Cardiac fibroblast (primary cell): Measurements from ENCODE around the gene DCT.
"Not testable (repeated sequence)": the region's sequence is repeated elsewhere in the genome, so short reads cannot be mapped to it uniquely, and the experiment has no call there.

Experiments
- DNase-seq, 2 donors: peaks; one replicate each; pipeline versions ENCODE4 v3.0.0 to v3.0.0-alpha.2; 2010; ENCODE audit warnings: low read depth in 2 of 2
- H3K4me3 ChIP-seq, 2 donors: replicated peaks in 1 of 2; 1 replicate in 1 of 2; 2 replicates in 1 of 2; pipeline ENCODE4 v1.5.1; 2011; ENCODE audit warnings: low read depth in 2 of 2, low read length in 2 of 2, mild to moderate bottlenecking in 2 of 2, moderate library complexity in 1 of 2
- CTCF ChIP-seq: IDR thresholded peaks from one replicate; pipeline ENCODE4 v1.5.1; 2011; ENCODE audit warnings: low read depth, mild to moderate bottlenecking, low read length, inconsistent platforms

Gene DCT

GRCh38 chr13:94515374-94515773 is 35.9 kb upstream of the DCT start:
- no peak overlapping the region for H3K4me3 ChIP-seq
- DNase-seq: no peak
- no peak for TF ChIP-seq CTCF

- no peak overlapping the region for H3K4me3 ChIP-seq
- no peak for TF ChIP-seq CTCF
- no peak for DNase-seq
These were observed 33.5 kb upstream of the DCT start for GRCh38 chr13:94513026-94513425.

GRCh38 chr13:94505730-94506129 is 26.2 kb upstream of the DCT start:
- no peak overlapping the region for H3K4me3 ChIP-seq
- no peak for TF ChIP-seq CTCF
- DNase-seq: no peak

- no peak overlapping the region for H3K4me3 ChIP-seq
- no peak for DNase-seq
- TF ChIP-seq CTCF: no peak
These were observed 24.4 kb upstream of the DCT start for GRCh38 chr13:94503851-94504250.

- not testable (repeated sequence) for H3K4me3 ChIP-seq
These were observed 19.3 kb upstream of the DCT start for GRCh38 chr13:94498831-94499230.

GRCh38 chr13:94495806-94496205 is 16.3 kb upstream of the DCT start:
- H3K4me3 ChIP-seq: no peak overlapping the region
- TF ChIP-seq CTCF: no peak
- DNase-seq: no peak

More at GRCh38 chr13:94498831-94499230, 19.3 kb upstream of the DCT start:
- DNase-seq: not testable (repeated sequence)

- DNase-seq: no peak
- no peak overlapping the region for H3K4me3 ChIP-seq
- no peak for TF ChIP-seq CTCF
These were observed 14.5 kb upstream of the DCT start for GRCh38 chr13:94494026-94494425.
